Dendritic cell treated with granulocyte-macrophage colony-stimulating factor and Interleukin-4, amounts not matched to agents 40 ng/mL and 50 ng/mL, for 4 days (primary cell): ENCODE measurements around the gene C1QTNF7.

Experiments used
- H3K27ac Mint-ChIP-seq: one replicate; pipeline ENCODE4 v1.8.0; 2022; ENCODE audit warnings: mild to moderate bottlenecking, mixed read lengths
- H3K27me3 Mint-ChIP-seq: one replicate; pipeline ENCODE4 v1.8.0; 2022; ENCODE audit warnings: mild to moderate bottlenecking, mixed read lengths
- H3K36me3 Mint-ChIP-seq: one replicate; pipeline ENCODE4 v1.8.0; 2022; ENCODE audit warnings: low read depth, mixed read lengths
- H3K4me1 Mint-ChIP-seq: one replicate; pipeline ENCODE4 v1.8.0; 2022; ENCODE audit warnings: low read depth, mixed read lengths
- H3K4me3 Mint-ChIP-seq: one replicate; pipeline ENCODE4 v1.8.0; 2022; ENCODE audit warnings: mild to moderate bottlenecking, moderate library complexity, mixed read lengths
- H3K9me3 Mint-ChIP-seq: one replicate; pipeline ENCODE4 v1.8.0; 2022; ENCODE audit warnings: mixed read lengths
- intact Hi-C: fragments of 100-400 bp; cut with micrococcal nuclease; formaldehyde crosslinking; loops from one replicate; pipeline ENCODE4 v1.15.0; 2022

Gene C1QTNF7

GRCh38 chr4:15457406-15458201, 29.8 kb downstream of the C1QTNF7 start:
- H3K27me3 Mint-ChIP-seq = no peaks in the 10 kb centered on the region
- H3K4me3 Mint-ChIP-seq = no peak overlapping the region
- no peaks in the 10 kb centered on the region for H3K36me3 Mint-ChIP-seq
- H3K27ac Mint-ChIP-seq = no peak overlapping the region
- H3K9me3 Mint-ChIP-seq = no peaks in the 10 kb centered on the region
- intact Hi-C loops = loop anchor here (1.0 to 5.0 kb wide), 3 partner anchors 55 to 1800 kb away; no protein-coding TSS in a partner anchor
- peaks cover 29% of the 10 kb centered on the region for H3K4me1 Mint-ChIP-seq

GRCh38 chr4:15458616-15459015, 30.8 kb downstream of the C1QTNF7 start:
- intact Hi-C loops = loop anchor here (5.0 kb wide), 2 partner anchors 56 to 1801 kb away; no protein-coding TSS in a partner anchor
- Mint-ChIP-seq H3K9me3 (no peaks in the 10 kb centered on the region), H3K27me3 (no peaks in the 10 kb centered on the region), H3K4me3 (no peak overlapping the region), H3K27ac (no peak overlapping the region), H3K36me3 (no peaks in the 10 kb centered on the region), H3K4me1 (peaks cover 29% of the 10 kb centered on the region)

- H3K9me3 Mint-ChIP-seq = no peaks in the 10 kb centered on the region
- no peak overlapping the region for H3K27ac Mint-ChIP-seq
- H3K36me3 Mint-ChIP-seq = no peaks in the 10 kb centered on the region
- H3K4me1 Mint-ChIP-seq = peaks cover 29% of the 10 kb centered on the region
- no peaks in the 10 kb centered on the region for H3K27me3 Mint-ChIP-seq
- H3K4me3 Mint-ChIP-seq = no peak overlapping the region
- intact Hi-C loops = loop anchor here (5.0 kb wide), 2 partner anchors 57 to 1802 kb away; no protein-coding TSS in a partner anchor
Measured at GRCh38 chr4:15459706-15460105, 31.9 kb downstream of the C1QTNF7 start.

- peaks cover 15% of the 10 kb centered on the region for H3K4me1 Mint-ChIP-seq
- H3K36me3 Mint-ChIP-seq = no peaks in the 10 kb centered on the region
- H3K9me3 Mint-ChIP-seq = no peaks in the 10 kb centered on the region
- H3K27ac Mint-ChIP-seq = no peak overlapping the region
- no peak overlapping the region for H3K4me3 Mint-ChIP-seq
- intact Hi-C loops = no loop called here
- H3K27me3 Mint-ChIP-seq = no peaks in the 10 kb centered on the region
Measured at GRCh38 chr4:15466596-15466995, 38.8 kb downstream of the C1QTNF7 start.

GRCh38 chr4:15469402-15470127, 41.7 kb downstream of the C1QTNF7 start, which contains the start of gene CC2D2A:
TSS of gene CC2D2A (plus strand) at chr4:15469882. CDS start at chr4:15475933, 6,051 bp downstream.
- no peaks in the 10 kb centered on the region for H3K9me3 Mint-ChIP-seq
- H3K36me3 Mint-ChIP-seq = no peaks in the 10 kb centered on the region
- H3K27ac Mint-ChIP-seq = peak within 1 kb of the TSS; percentile 52
- no peaks in the 10 kb centered on the region for H3K27me3 Mint-ChIP-seq
- peak within 1 kb of the TSS; percentile 74 for H3K4me3 Mint-ChIP-seq
- intact Hi-C loops = no loop called here
- peaks cover 22% of the 10 kb centered on the region for H3K4me1 Mint-ChIP-seq

- H3K27me3 Mint-ChIP-seq = no peaks in the 10 kb centered on the region
- intact Hi-C loops = no loop called here
- no peaks in the 10 kb centered on the region for H3K36me3 Mint-ChIP-seq
- H3K9me3 Mint-ChIP-seq = no peaks in the 10 kb centered on the region
- peak overlapping the region; percentile 52 for H3K27ac Mint-ChIP-seq
- peak overlapping the region; percentile 74 for H3K4me3 Mint-ChIP-seq
- peaks cover 22% of the 10 kb centered on the region for H3K4me1 Mint-ChIP-seq
Measured at GRCh38 chr4:15470128-15470475, 42.3 kb downstream of the C1QTNF7 start.

GRCh38 chr4:15476396-15476795, 48.6 kb downstream of the C1QTNF7 start:
- intact Hi-C loops = loop anchor here (5.0 kb wide), 2 partner anchors 326 to 481 kb away; no protein-coding TSS in a partner anchor
- no peaks in the 10 kb centered on the region for H3K27me3 Mint-ChIP-seq

DNA sequence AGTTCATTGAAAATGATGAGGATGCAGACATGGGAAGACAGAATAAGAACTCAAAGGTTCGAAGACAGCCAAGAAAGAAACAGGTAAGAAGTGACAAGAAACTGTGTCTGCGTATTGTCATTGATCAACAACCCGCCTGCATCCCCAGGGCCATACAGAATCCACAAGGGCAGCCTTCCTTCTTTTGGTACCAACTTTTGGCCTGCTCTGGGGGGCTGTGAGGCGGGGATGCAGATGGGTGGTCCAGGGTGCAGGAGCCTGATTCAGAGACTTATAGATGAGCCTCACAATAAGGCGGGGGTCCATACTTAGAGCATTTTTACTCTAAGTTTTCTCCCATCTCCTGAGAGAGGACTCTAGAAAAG, 50.9 kb downstream of the C1QTNF7 start:
- Mint-ChIP-seq H3K27me3 (no peaks in the 10 kb centered on the region), H3K4me1 (peaks cover 3% of the 10 kb centered on the region), H3K9me3 (no peaks in the 10 kb centered on the region), H3K36me3 (no peaks in the 10 kb centered on the region), H3K27ac (no peak overlapping the region), H3K4me3 (no peak overlapping the region)
- intact Hi-C loops = loop anchor here (2.0 to 5.0 kb wide), 4 partner anchors 172 to 522 kb away; no protein-coding TSS in a partner anchor

More at GRCh38 chr4:15476396-15476795, 48.6 kb downstream of the C1QTNF7 start:
- peaks cover 11% of the 10 kb centered on the region for H3K4me1 Mint-ChIP-seq
- H3K4me3 Mint-ChIP-seq = no peak overlapping the region
- H3K36me3 Mint-ChIP-seq = no peaks in the 10 kb centered on the region
- H3K9me3 Mint-ChIP-seq = no peaks in the 10 kb centered on the region
- no peak overlapping the region for H3K27ac Mint-ChIP-seq

DNA sequence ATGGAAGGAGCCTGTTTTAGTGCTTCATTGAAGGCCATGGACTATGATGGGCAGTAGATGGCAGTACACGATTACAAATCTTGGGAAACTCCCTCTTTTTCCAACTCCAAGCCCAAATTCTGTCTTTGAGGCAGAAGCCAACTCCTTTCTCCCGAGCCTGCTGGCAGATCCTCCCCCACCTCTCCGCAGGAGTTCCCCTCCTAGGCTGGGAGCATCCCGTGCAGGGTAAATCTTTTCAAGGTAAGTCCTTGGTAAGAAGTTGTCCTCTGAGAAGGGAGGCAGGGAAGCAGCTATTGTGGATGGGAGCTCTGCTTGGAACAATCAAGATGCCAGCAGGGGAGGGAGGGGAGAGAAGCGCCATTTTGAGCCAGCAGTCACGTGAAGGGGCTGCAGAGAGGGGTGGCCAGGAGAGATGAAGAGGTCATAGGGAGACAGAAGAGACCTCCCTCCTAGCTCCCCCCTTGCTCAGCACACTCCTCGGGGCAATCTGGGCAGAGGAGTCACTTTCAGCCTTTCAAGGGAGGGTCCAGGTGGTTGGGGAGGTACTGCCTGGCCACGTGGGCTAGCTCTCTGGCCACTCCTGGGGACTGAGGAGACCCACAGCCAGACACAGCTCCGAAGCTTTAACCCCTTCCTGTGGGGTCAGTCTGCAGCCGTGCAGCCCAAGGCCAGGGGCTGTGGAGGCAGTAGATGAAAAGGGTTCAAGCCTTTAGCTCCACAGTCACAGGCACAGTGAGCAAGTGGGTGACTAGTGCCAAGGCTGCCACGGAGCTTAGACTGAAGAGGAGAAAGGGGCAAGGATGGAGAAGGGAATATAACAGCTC, 51.5 kb downstream of the C1QTNF7 start:
- H3K4me1 Mint-ChIP-seq = peaks cover 3% of the 10 kb centered on the region
- intact Hi-C loops = loop anchor here (2.0 to 5.0 kb wide), 4 partner anchors 172 to 522 kb away; no protein-coding TSS in a partner anchor
- no peak overlapping the region for H3K4me3 Mint-ChIP-seq
- H3K27me3 Mint-ChIP-seq = no peaks in the 10 kb centered on the region
- H3K36me3 Mint-ChIP-seq = no peaks in the 10 kb centered on the region
- H3K9me3 Mint-ChIP-seq = no peaks in the 10 kb centered on the region
- H3K27ac Mint-ChIP-seq = no peak overlapping the region

GRCh38 chr4:15479913-15480185, 52.0 kb downstream of the C1QTNF7 start:
- peaks cover 3% of the 10 kb centered on the region for H3K4me1 Mint-ChIP-seq
- no peak overlapping the region for H3K27ac Mint-ChIP-seq
- no peak overlapping the region for H3K4me3 Mint-ChIP-seq
- H3K27me3 Mint-ChIP-seq = no peaks in the 10 kb centered on the region
- intact Hi-C loops = loop anchor here (2.0 to 5.0 kb wide), 4 partner anchors 171 to 521 kb away; no protein-coding TSS in a partner anchor
- no peaks in the 10 kb centered on the region for H3K36me3 Mint-ChIP-seq
- peaks cover under 1% of the 10 kb centered on the region for H3K9me3 Mint-ChIP-seq

GRCh38 chr4:15481961-15482745, 54.3 kb downstream of the C1QTNF7 start:
- peaks cover 3% of the 10 kb centered on the region for H3K4me1 Mint-ChIP-seq
- no peak overlapping the region for H3K4me3 Mint-ChIP-seq
- no peak overlapping the region for H3K27ac Mint-ChIP-seq
- no peaks in the 10 kb centered on the region for H3K27me3 Mint-ChIP-seq
- intact Hi-C loops = no loop called here
- peaks cover 7% of the 10 kb centered on the region for H3K9me3 Mint-ChIP-seq
- H3K36me3 Mint-ChIP-seq = no peaks in the 10 kb centered on the region

- H3K27me3 Mint-ChIP-seq = no peaks in the 10 kb centered on the region
- H3K4me1 Mint-ChIP-seq = peaks cover 3% of the 10 kb centered on the region
- peaks cover 8% of the 10 kb centered on the region for H3K9me3 Mint-ChIP-seq
Measured at GRCh38 chr4:15482842-15483241, 55.0 kb downstream of the C1QTNF7 start.

GRCh38 chr4:15488136-15488535, 60.3 kb downstream of the C1QTNF7 start:
- no peak overlapping the region for H3K4me3 Mint-ChIP-seq
- H3K27me3 Mint-ChIP-seq = no peaks in the 10 kb centered on the region
- H3K27ac Mint-ChIP-seq = no peak overlapping the region
- H3K9me3 Mint-ChIP-seq = peaks cover 19% of the 10 kb centered on the region
- intact Hi-C loops = no loop called here
- no peaks in the 10 kb centered on the region for H3K4me1 Mint-ChIP-seq
- no peaks in the 10 kb centered on the region for H3K36me3 Mint-ChIP-seq

More at GRCh38 chr4:15482842-15483241, 55.0 kb downstream of the C1QTNF7 start:
- no peaks in the 10 kb centered on the region for H3K36me3 Mint-ChIP-seq
- intact Hi-C loops = no loop called here
- no peak overlapping the region for H3K27ac Mint-ChIP-seq
- no peak overlapping the region for H3K4me3 Mint-ChIP-seq
